HL-60 (cell line): ENCODE results near the gene MST1.

ENCODE experiments used
- DNase-seq, 2 experiments: peaks; one replicate each; pipeline ENCODE4 v3.0.0-alpha.2; 2010 to 2020; ENCODE audit warnings: low read depth in 1 of 2, low spot score in 1 of 2
- H3K27ac ChIP-seq: fragments of 250-450 bp; sonication (Bioruptor Pico); replicated peaks from 2 replicates; pipeline ENCODE4 v1.5.1; 2020; ENCODE audit warnings: mild to moderate bottlenecking, moderate library complexity
- H3K27me3 ChIP-seq: fragments of 250-450 bp; sonication (Bioruptor Pico); 2 replicates; pipeline ENCODE4 v1.5.1; 2021; ENCODE audit warnings: mild to moderate bottlenecking, moderate library complexity; ENCODE audit not compliant: insufficient read depth, poor library complexity, severe bottlenecking
- H3K4me3 ChIP-seq: replicated peaks from 2 replicates; pipeline ENCODE4 v1.5.1; 2011; ENCODE audit warnings: mild to moderate bottlenecking, control low read depth, low read length; ENCODE audit not compliant: insufficient read depth
- GABPA ChIP-seq: IDR thresholded peaks from 2 replicates; pipeline ENCODE4 v1.6.1; 2012; ENCODE audit warnings: low read depth
- POLR2AphosphoS5 ChIP-seq: IDR thresholded peaks from 2 replicates; pipeline ENCODE4 v1.6.1; 2012; ENCODE audit warnings: low read depth
- SPI1 ChIP-seq: IDR thresholded peaks from 2 replicates; pipeline ENCODE4 v1.6.1; 2012; ENCODE audit warnings: low read depth, mild to moderate bottlenecking, borderline replicate concordance
- TF ChIP-seq, protein P1 (sequence below): IDR thresholded peaks from one replicate; pipeline ENCODE4 v1.5.1; 2011; ENCODE audit warnings: low read length, control low read depth, inconsistent platforms; ENCODE audit not compliant: insufficient read depth
- TF ChIP-seq, protein P2 (sequence below): IDR thresholded peaks from 2 replicates; pipeline ENCODE4 v1.6.1; 2012; ENCODE audit warnings: low read depth; ENCODE audit not compliant: insufficient replicate concordance

MST1 gene

DNA sequence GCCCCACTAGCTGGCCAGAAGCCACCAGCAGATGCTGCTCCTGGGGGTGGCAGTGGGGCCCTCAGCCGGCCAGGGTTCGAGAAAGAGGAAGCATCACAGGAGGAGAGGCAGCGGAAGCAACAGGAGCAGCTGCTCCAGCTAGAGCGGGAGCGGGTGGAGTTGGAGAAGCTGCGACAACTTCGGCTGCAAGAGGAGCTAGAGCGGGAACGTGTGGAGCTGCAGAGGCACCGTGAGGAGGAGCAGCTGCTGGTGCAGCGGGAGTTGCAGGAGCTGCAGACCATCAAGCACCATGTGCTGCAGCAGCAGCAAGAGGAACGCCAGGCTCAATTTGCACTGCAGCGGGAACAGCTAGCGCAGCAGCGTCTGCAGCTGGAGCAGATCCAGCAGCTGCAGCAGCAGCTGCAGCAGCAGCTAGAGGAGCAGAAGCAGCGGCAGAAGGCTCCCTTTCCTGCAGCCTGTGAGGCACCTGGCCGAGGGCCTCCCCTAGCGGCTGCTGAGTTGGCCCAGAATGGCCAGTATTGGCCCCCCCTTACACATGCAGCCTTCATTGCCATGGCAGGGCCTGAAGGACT lies 32.6 kb downstream of the MST1 start:
- TF ChIP-seq POLR2AphosphoS5, result peak; percentile 58; the same call in 1 of the 2 replicates
- TF ChIP-seq, protein P1, sequence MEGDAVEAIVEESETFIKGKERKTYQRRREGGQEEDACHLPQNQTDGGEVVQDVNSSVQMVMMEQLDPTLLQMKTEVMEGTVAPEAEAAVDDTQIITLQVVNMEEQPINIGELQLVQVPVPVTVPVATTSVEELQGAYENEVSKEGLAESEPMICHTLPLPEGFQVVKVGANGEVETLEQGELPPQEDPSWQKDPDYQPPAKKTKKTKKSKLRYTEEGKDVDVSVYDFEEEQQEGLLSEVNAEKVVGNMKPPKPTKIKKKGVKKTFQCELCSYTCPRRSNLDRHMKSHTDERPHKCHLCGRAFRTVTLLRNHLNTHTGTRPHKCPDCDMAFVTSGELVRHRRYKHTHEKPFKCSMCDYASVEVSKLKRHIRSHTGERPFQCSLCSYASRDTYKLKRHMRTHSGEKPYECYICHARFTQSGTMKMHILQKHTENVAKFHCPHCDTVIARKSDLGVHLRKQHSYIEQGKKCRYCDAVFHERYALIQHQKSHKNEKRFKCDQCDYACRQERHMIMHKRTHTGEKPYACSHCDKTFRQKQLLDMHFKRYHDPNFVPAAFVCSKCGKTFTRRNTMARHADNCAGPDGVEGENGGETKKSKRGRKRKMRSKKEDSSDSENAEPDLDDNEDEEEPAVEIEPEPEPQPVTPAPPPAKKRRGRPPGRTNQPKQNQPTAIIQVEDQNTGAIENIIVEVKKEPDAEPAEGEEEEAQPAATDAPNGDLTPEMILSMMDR, result no peak
- H3K27me3 ChIP-seq, result no peaks in the 10 kb centered on the region
- no peak overlapping the region for H3K27ac ChIP-seq
- peak; percentile 75 to 88 for DNase-seq
- H3K4me3 ChIP-seq, result no peak overlapping the region

DNA sequence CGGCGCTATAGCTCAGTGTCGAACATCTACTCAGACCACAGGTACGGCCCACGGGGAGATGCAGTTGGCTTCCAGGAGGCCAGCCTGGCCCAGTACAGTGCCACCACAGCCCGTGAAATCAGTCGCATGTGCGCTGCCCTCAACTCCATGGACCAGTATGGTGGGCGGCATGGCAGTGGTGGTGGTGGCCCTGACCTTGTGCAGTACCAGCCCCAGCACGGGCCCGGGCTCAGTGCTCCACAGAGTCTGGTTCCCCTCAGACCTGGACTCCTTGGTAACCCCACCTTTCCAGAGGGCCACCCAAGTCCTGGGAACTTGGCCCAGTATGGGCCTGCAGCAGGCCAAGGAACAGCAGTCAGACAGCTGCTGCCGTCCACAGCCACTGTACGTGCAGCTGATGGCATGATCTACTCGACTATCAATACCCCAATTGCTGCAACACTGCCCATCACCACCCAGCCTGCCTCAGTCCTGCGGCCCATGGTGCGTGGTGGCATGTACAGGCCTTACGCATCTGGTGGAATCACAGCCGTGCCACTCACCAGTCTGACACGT lies 33.5 kb downstream of the MST1 start:
- DNase-seq, result no peak
- TF ChIP-seq, protein P2, sequence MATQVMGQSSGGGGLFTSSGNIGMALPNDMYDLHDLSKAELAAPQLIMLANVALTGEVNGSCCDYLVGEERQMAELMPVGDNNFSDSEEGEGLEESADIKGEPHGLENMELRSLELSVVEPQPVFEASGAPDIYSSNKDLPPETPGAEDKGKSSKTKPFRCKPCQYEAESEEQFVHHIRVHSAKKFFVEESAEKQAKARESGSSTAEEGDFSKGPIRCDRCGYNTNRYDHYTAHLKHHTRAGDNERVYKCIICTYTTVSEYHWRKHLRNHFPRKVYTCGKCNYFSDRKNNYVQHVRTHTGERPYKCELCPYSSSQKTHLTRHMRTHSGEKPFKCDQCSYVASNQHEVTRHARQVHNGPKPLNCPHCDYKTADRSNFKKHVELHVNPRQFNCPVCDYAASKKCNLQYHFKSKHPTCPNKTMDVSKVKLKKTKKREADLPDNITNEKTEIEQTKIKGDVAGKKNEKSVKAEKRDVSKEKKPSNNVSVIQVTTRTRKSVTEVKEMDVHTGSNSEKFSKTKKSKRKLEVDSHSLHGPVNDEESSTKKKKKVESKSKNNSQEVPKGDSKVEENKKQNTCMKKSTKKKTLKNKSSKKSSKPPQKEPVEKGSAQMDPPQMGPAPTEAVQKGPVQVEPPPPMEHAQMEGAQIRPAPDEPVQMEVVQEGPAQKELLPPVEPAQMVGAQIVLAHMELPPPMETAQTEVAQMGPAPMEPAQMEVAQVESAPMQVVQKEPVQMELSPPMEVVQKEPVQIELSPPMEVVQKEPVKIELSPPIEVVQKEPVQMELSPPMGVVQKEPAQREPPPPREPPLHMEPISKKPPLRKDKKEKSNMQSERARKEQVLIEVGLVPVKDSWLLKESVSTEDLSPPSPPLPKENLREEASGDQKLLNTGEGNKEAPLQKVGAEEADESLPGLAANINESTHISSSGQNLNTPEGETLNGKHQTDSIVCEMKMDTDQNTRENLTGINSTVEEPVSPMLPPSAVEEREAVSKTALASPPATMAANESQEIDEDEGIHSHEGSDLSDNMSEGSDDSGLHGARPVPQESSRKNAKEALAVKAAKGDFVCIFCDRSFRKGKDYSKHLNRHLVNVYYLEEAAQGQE, result no peak
- no peak for TF ChIP-seq GABPA
- no peak for TF ChIP-seq POLR2AphosphoS5
- no peak for TF ChIP-seq SPI1
- TF ChIP-seq, protein P1, result no peak
- Histone ChIP-seq H3K4me3 (no peak overlapping the region), H3K27ac (no peak overlapping the region), H3K27me3 (no peaks in the 10 kb centered on the region)

DNA sequence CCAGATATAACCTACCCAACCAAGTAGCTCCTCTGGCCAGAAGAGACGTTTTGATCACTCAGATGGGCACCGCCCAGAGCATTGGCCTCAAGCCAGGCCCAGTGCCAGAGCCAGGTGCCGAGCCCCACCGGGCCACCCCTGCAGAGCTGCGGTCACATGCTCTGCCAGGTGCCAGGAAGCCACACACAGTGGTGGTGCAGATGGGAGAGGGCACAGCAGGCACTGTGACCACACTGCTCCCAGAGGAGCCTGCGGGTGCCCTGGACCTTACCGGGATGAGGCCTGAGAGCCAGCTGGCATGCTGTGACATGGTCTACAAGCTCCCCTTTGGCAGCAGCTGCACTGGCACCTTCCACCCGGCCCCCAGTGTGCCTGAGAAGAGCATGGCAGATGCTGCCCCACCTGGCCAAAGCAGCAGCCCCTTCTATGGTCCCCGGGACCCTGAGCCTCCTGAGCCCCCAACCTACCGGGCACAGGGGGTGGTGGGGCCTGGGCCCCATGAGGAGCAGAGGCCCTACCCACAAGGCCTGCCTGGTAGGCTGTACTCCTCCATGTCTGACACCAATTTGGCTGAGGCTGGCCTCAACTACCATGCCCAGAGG lies 34.2 kb downstream of the MST1 start:
- H3K4me3 ChIP-seq, result no peak overlapping the region
- H3K27ac ChIP-seq, result no peak overlapping the region
- no peak for TF ChIP-seq GABPA
- TF ChIP-seq, protein P2, result no peak
- TF ChIP-seq SPI1, result no peak
- TF ChIP-seq POLR2AphosphoS5, result no peak
- TF ChIP-seq, protein P1, result no peak
- no peak for DNase-seq
- no peaks in the 10 kb centered on the region for H3K27me3 ChIP-seq
